Esophagus (tissue), 2 donors: Measurements from ENCODE around the gene YES1. TPM values are rescaled to one million over a fixed set of nuclear protein-coding genes. Genes with fewer than 3 reads are reported as not detected.

Experiments used
- H3K27ac ChIP-seq, 2 donors: one replicate each; pipeline ENCODE4 v1.5.1; 2013; ENCODE audit warnings: low read depth in 2 of 2, mild to moderate bottlenecking in 2 of 2, inconsistent platforms in 1 of 2, low read length in 1 of 2, moderate library complexity in 1 of 2
- H3K27me3 ChIP-seq, 2 donors: one replicate each; pipeline ENCODE4 v1.6.1; 2013; ENCODE audit warnings: low read length in 2 of 2, control low read depth in 1 of 2, mild to moderate bottlenecking in 1 of 2; ENCODE audit not compliant: insufficient read depth in 2 of 2, control insufficient read depth in 1 of 2
- H3K36me3 ChIP-seq, 2 donors: one replicate each; pipeline ENCODE4 v1.6.1; 2013; ENCODE audit warnings: low read length in 1 of 2; ENCODE audit not compliant: control insufficient read depth in 2 of 2, insufficient read depth in 2 of 2
- H3K4me1 ChIP-seq, 2 donors: one replicate each; pipeline ENCODE4 v1.6.1; 2013; ENCODE audit warnings: low read length in 1 of 2; ENCODE audit not compliant: control insufficient read depth in 2 of 2, insufficient read depth in 2 of 2
- H3K4me3 ChIP-seq, 2 donors: one replicate each; pipeline ENCODE4 v1.5.1; 2013; ENCODE audit warnings: low read length in 2 of 2, mild to moderate bottlenecking in 2 of 2, low read depth in 1 of 2, moderate library complexity in 1 of 2
- H3K9me3 ChIP-seq, 2 donors: one replicate each; pipeline ENCODE4 v1.6.1; 2013; ENCODE audit warnings: mild to moderate bottlenecking in 2 of 2, low read depth in 1 of 2, low read length in 1 of 2, moderate library complexity in 1 of 2; ENCODE audit not compliant: control insufficient read depth in 2 of 2, insufficient read depth in 1 of 2
- WGBS, 2 donors: extraction: QIAGEN DNeasy Blood & Tissue Kit; methylation state at CpG; one replicate each; pipeline ENCODE4 v1.1.7; 2013; 5-methylcytosine and 5-hydroxymethylcytosine counted together
- polyA plus RNA-seq, 2 donors: library from polyadenylated mRNA; stranded (reverse); fragments of 200-250 nt; gene quantifications; one replicate each; pipeline ENCODE4 v1.2.3, GENCODE V29; 2013
- donor health status: healthy with polysubstance abuse.
- donor health status: Bipolar disorder and iron deficiency.

YES1 gene
- polyA plus RNA-seq, 2 donors, result 15.4 to 18.4 TPM

GRCh38 chr18:840023-840408, 28.0 kb upstream of the YES1 start:
- WGBS, 2 donors, result 68 to 83% methylated on average over 1 of the region's 1 CpG
- Histone ChIP-seq H3K27ac (no peak overlapping the region), H3K4me1 (no peaks in the 10 kb centered on the region)

GRCh38 chr18:839224-840022, 27.4 kb upstream of the YES1 start:
- H3K4me3 ChIP-seq, result no peak overlapping the region
- H3K4me1 ChIP-seq, result no peaks in the 10 kb centered on the region
- H3K36me3 ChIP-seq, result no peaks in the 10 kb centered on the region
- no peak overlapping the region for H3K27ac ChIP-seq
- WGBS, 2 donors, result 17 to 19% methylated on average over 14 of the region's 14 CpGs
- H3K27me3 ChIP-seq, result peaks cover 0 to 2% of the 10 kb centered on the region in 2 donors
- no peaks in the 10 kb centered on the region for H3K9me3 ChIP-seq

More at GRCh38 chr18:840023-840408, 28.0 kb upstream of the YES1 start:
- H3K27me3 ChIP-seq, result peaks cover 0 to 2% of the 10 kb centered on the region in 2 donors
- H3K4me3 ChIP-seq, result no peak overlapping the region
- H3K9me3 ChIP-seq, result no peaks in the 10 kb centered on the region
- H3K36me3 ChIP-seq, result no peaks in the 10 kb centered on the region

GRCh38 chr18:837922-838321, 25.9 kb upstream of the YES1 start:
- Histone ChIP-seq H3K27me3 (peaks cover 0 to 2% of the 10 kb centered on the region in 2 donors), H3K4me3 (no peak overlapping the region), H3K9me3 (no peaks in the 10 kb centered on the region), H3K36me3 (no peaks in the 10 kb centered on the region), H3K4me1 (no peaks in the 10 kb centered on the region), H3K27ac (no peak overlapping the region)
- WGBS, 2 donors, result 89 to 93% methylated on average over 2 of the region's 2 CpGs

GRCh38 chr18:834082-834720, 22.2 kb upstream of the YES1 start:
- WGBS, 2 donors, result 77 to 81% methylated on average over 8 of the region's 8 CpGs
- Histone ChIP-seq H3K9me3 (no peaks in the 10 kb centered on the region), H3K27me3 (peaks cover 0 to 2% of the 10 kb centered on the region in 2 donors), H3K27ac (no peak overlapping the region), H3K4me3 (no peak overlapping the region), H3K36me3 (no peaks in the 10 kb centered on the region), H3K4me1 (peaks cover 0 to 2% of the 10 kb centered on the region in 2 donors)

- Histone ChIP-seq H3K27me3 (peaks cover 0 to 2% of the 10 kb centered on the region in 2 donors), H3K27ac (no peak overlapping the region), H3K9me3 (no peaks in the 10 kb centered on the region), H3K4me1 (peaks cover 0 to 2% of the 10 kb centered on the region in 2 donors), H3K36me3 (no peaks in the 10 kb centered on the region), H3K4me3 (no peak overlapping the region)
- WGBS, 2 donors, result 86 to 93% methylated on average over 4 of the region's 4 CpGs
These were observed 21.2 kb upstream of the YES1 start for GRCh38 chr18:833197-833596.

GRCh38 chr18:832085-832681, 20.1 kb upstream of the YES1 start:
- 26 to 27% methylated on average over 16 of the region's 16 CpGs for WGBS, 2 donors
- no peak overlapping the region for H3K4me3 ChIP-seq
- H3K27me3 ChIP-seq, result no peaks in the 10 kb centered on the region
- H3K4me1 ChIP-seq, result peaks cover 0 to 2% of the 10 kb centered on the region in 2 donors
- no peaks in the 10 kb centered on the region for H3K9me3 ChIP-seq
- H3K36me3 ChIP-seq, result no peaks in the 10 kb centered on the region
- no peak overlapping the region for H3K27ac ChIP-seq

- 31% methylated on average over 5 of the region's 5 CpGs for WGBS, 2 donors
- Histone ChIP-seq H3K27ac (no peak overlapping the region), H3K4me1 (peaks cover 0 to 2% of the 10 kb centered on the region in 2 donors), H3K4me3 (no peak overlapping the region), H3K27me3 (no peaks in the 10 kb centered on the region), H3K9me3 (no peaks in the 10 kb centered on the region), H3K36me3 (no peaks in the 10 kb centered on the region)
These were observed 18.4 kb upstream of the YES1 start for GRCh38 chr18:830315-830901.

GRCh38 chr18:829432-829831, 17.4 kb upstream of the YES1 start:
- 75 to 81% methylated on average over 6 of the region's 6 CpGs for WGBS, 2 donors
- Histone ChIP-seq H3K4me3 (no peak overlapping the region), H3K4me1 (peaks cover 0 to 2% of the 10 kb centered on the region in 2 donors)

GRCh38 chr18:827093-827677, 15.1 kb upstream of the YES1 start:
- no peaks in the 10 kb centered on the region for H3K9me3 ChIP-seq
- 78 to 81% methylated on average over 6 of the region's 6 CpGs for WGBS, 2 donors

More at GRCh38 chr18:829432-829831, 17.4 kb upstream of the YES1 start:
- no peaks in the 10 kb centered on the region for H3K27me3 ChIP-seq
- no peak overlapping the region for H3K27ac ChIP-seq
- H3K36me3 ChIP-seq, result no peaks in the 10 kb centered on the region
- H3K9me3 ChIP-seq, result no peaks in the 10 kb centered on the region

More at GRCh38 chr18:827093-827677, 15.1 kb upstream of the YES1 start:
- Histone ChIP-seq H3K27me3 (no peaks in the 10 kb centered on the region), H3K4me3 (no peak overlapping the region), H3K4me1 (peaks cover 0 to 2% of the 10 kb centered on the region in 2 donors), H3K36me3 (no peaks in the 10 kb centered on the region), H3K27ac (no peak overlapping the region)
